Measurements from ENCODE around the gene KCNQ1. TPM values are rescaled to one million over a fixed set of nuclear protein-coding genes. Genes with fewer than 3 reads are reported as not detected.

KCNQ1 gene
- total and polyA plus RNA-seq, 2 experiments from 2014 or later = 0.45 to 0.87 TPM

DNA sequence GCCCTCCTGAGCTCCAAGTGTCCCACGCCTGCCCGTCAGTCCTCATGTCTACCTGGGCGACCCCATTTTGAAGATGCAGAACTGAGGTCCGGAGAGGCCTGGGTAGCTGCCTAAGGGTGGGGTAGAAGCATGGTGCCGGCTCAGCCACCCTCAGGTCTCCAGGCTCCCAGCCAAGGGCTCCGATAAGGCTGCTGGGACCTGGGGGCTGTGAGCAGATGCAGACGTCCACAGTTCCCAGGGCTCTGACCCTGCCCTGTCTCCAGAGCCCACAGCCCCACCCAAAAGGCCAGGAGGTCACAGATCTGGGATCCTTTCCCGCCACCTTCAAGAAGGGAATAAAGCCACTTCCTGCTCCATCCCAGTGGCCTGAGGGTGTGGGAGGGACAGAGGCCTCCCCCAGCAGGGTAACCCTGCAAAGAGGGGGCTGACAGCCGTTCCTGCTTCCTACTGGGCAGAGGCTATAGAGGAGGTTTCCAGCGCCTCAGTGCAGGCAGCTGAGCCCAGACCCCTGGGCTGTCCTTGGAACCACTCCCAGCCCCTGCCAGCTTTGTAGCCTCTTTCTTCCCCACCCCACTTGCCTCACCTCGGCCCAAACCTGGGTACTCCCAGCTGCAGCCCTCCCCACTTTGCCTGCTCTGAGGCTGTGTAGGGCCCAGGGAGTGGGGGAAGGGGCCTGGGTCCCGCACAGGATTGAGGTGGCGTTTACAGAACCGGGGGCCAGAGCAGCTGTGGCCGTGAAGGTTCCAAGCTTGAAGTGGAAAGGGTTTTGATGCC lies 355.3 kb downstream of the KCNQ1 start:
- no peak for DNase-seq (ENCODE audit: low spot score)
- Mint-ChIP-seq H3K36me3 (ENCODE audit: low read depth) (peaks cover 4% of the 10 kb centered on the region; the same call in 2 of the 3 replicates), H3K27me3 (ENCODE audit: insufficient read depth, low read depth, poor library complexity) (peaks cover 34% of the 10 kb centered on the region), H3K4me1 (peaks cover 8% of the 10 kb centered on the region), H3K9me3 (peaks cover 13% of the 10 kb centered on the region), H3K27ac (no peak overlapping the region), H3K4me3 (no peak overlapping the region)
- H2AFZ ChIP-seq = no peak overlapping the region
- peaks cover 2% of the 10 kb centered on the region; the same call in 1 of the 2 replicates for H3K27me3 ChIP-seq (ENCODE audit: insufficient read depth)
- H3K4me2 ChIP-seq = no peak overlapping the region
- no peaks in the 10 kb centered on the region for H3F3A ChIP-seq (replicated peaks; ENCODE audit: low read depth)
- TF ChIP-seq ZNF114 (CRISPR knock-in tag; IDR thresholded peaks at IDR 0.05) = no peak
- no peak for TF ChIP-seq POLR2AphosphoS5 (IDR thresholded peaks at IDR 0.05; ENCODE audit: low read depth)
- no peak for TF ChIP-seq CTCF (conservative IDR thresholded peaks at IDR 0.05; ENCODE audit: low read depth in 2 of 2)
- TF ChIP-seq ZNF331 (CRISPR knock-in tag; IDR thresholded peaks at IDR 0.05; ENCODE audit: low read depth) = no peak
- TF ChIP-seq EZH2phosphoT487 (IDR thresholded peaks at IDR 0.05; ENCODE audit: unreplicated experiment) = no peak
- TF ChIP-seq REST (IDR thresholded peaks at IDR 0.05; ENCODE audit: unreplicated experiment) = no peak
- TF ChIP-seq NANOG (IDR thresholded peaks at IDR 0.05; ENCODE audit: borderline replicate concordance) = no peak
- no peak for TF ChIP-seq CREB1 (CRISPR knock-in tag; IDR thresholded peaks at IDR 0.05; ENCODE audit: low read depth)
- no peak overlapping the region for H3K4me3 ChIP-seq
- H3K9me2 ChIP-seq (ENCODE audit: insufficient read depth) = no peaks in the 10 kb centered on the region
- H3K4me1 ChIP-seq (ENCODE audit: insufficient read depth) = no peaks in the 10 kb centered on the region; the same call in 1 of the 2 replicates
- ATAC-seq = no peak
- no peak overlapping the region for H3K27ac ChIP-seq (ENCODE audit: low read depth)
- no peaks in the 10 kb centered on the region for H4K20me1 ChIP-seq (replicated peaks; ENCODE audit: insufficient read depth)
- H3K36me3 ChIP-seq (ENCODE audit: insufficient read depth) = no peaks in the 10 kb centered on the region
- no peaks in the 10 kb centered on the region for H3K79me2 ChIP-seq (replicated peaks; ENCODE audit: insufficient read depth)

Measured in GM23338 (cell line).